Adrenal gland (tissue), 5 donors: Measurements from ENCODE around the gene TMEM179.

Experiments
- CTCF ChIP-seq, 6 experiments: fragments of 450-650 bp in 4 of 6; fragments of 200-600 bp in 2 of 6; sonication (generic) in 1 of 6; IDR thresholded peaks; 1 replicate in 5 of 6; 2 replicates in 1 of 6; pipeline versions ENCODE4 v1.5.1 to v1.8.0; 2016 to 2021; ENCODE audit warnings: antibody characterized with exemption in 6 of 6, mild to moderate bottlenecking in 2 of 6, moderate library complexity in 1 of 6
- POLR2A ChIP-seq, 2 donors: fragments of 450-650 bp; IDR thresholded peaks; one replicate each; pipeline ENCODE4 v1.6.1; 2017; ENCODE audit warnings: antibody characterized with exemption in 2 of 2, mild to moderate bottlenecking in 2 of 2, moderate library complexity in 1 of 2
- donor health status: DM: no; HTN: no; CAD: no.

- TF ChIP-seq CTCF (IDR thresholded peaks at IDR 0.05) (no peak), POLR2A (IDR thresholded peaks at IDR 0.05) (no peak)
Measured at GRCh38 chr14:104557086-104557485, 47.5 kb downstream of the TMEM179 start.
